Endothelial cell of umbilical vein (primary cell): ENCODE data around the gene OCIAD1. TPM values are rescaled to one million over a fixed set of nuclear protein-coding genes. Genes with fewer than 3 reads are reported as not detected.

ENCODE experiments used
- BruUV-seq: library from RNA; stranded (reverse); fragments of 400-500 nt; replicated peaks from 2 replicates; lab custom pipeline; 2021; lab: Mats Ljungman, UMichigan
- CTCF ChIA-PET: fragments of 300-600, 350-600 bp; sonication (Branson Sonifier 250); formaldehyde crosslinking; loops from one replicate; lab custom pipeline; 2021; ENCODE audit warnings: antibody characterized with exemption, inconsistent platforms; lab: Charles Lee
- POLR2A ChIA-PET: fragments of 300-600, 350-600 bp; sonication (Branson Sonifier 250); formaldehyde crosslinking; loops from one replicate; lab custom pipeline; 2021; ENCODE audit warnings: antibody characterized with exemption, inconsistent platforms; lab: Charles Lee
- DNase-seq: peaks from one replicate; pipeline ENCODE4 v3.0.0-alpha.2; 2011; ENCODE audit warnings: low read depth, low spot score
- FAIRE-seq: peaks from 2 replicates; lab custom pipeline; 2011; peaks lifted over from hg19 to GRCh38; lab: Jason Lieb, UNC
- H2AFZ ChIP-seq: 2 replicates; pipeline ENCODE4 v1.6.0; 2012; ENCODE audit warnings: low read depth, low read length, control low read depth, inconsistent platforms
- H3K27ac ChIP-seq: 2 replicates; pipeline ENCODE4 v1.5.1; 2011; ENCODE audit warnings: low read depth, mild to moderate bottlenecking, control low read depth, low read length, moderate library complexity; ENCODE audit not compliant: insufficient read depth
- H3K27me3 ChIP-seq, 2 experiments: 2 replicates each; pipeline versions ENCODE4 v1.6.0 to v1.6.1; 2011; ENCODE audit warnings: low read length in 2 of 2, mixed read lengths in 1 of 2; ENCODE audit not compliant: control insufficient read depth in 2 of 2, insufficient read depth in 2 of 2
- H3K36me3 ChIP-seq, 2 experiments: 2 replicates in 1 of 2; 3 replicates in 1 of 2; pipeline ENCODE4 v1.5.1; 2011; ENCODE audit warnings: low read length in 2 of 2, mild to moderate bottlenecking in 1 of 2, moderate library complexity in 1 of 2; ENCODE audit not compliant: control insufficient read depth in 2 of 2, insufficient read depth in 2 of 2; ENCODE audit errors: extremely low read depth in 1 of 2
- H3K4me1 ChIP-seq: 3 replicates; pipeline ENCODE4 v1.5.1; 2011; ENCODE audit warnings: mild to moderate bottlenecking, low read length; ENCODE audit not compliant: control insufficient read depth, insufficient read depth; ENCODE audit errors: extremely low read depth
- H3K4me2 ChIP-seq: 2 replicates; pipeline ENCODE4 v1.6.1; 2011; ENCODE audit warnings: low read length, control low read depth, mixed read lengths; ENCODE audit not compliant: insufficient read depth
- H3K4me3 ChIP-seq, 3 experiments: fragments of 200-600 bp in 1 of 3; sonication (generic), shearing (Covaris generic) in 1 of 3; replicated peaks in 1 of 3; 2 replicates each; pipeline ENCODE4 v1.5.1; 2011 to 2016; ENCODE audit warnings: control low read depth in 3 of 3, low read length in 3 of 3, mild to moderate bottlenecking in 2 of 3, inconsistent platforms in 1 of 3, low read depth in 1 of 3, moderate library complexity in 1 of 3; ENCODE audit not compliant: insufficient read depth in 1 of 3
- H3K79me2 ChIP-seq: 2 replicates; pipeline ENCODE4 v1.6.0; 2012; ENCODE audit warnings: low read length, inconsistent platforms; ENCODE audit not compliant: control insufficient read depth, insufficient read depth
- H3K9ac ChIP-seq: replicated peaks from 2 replicates; pipeline ENCODE3; 2011; ENCODE audit warnings: low read length, control low read depth; ENCODE audit not compliant: insufficient read depth; ENCODE audit errors: extremely low read depth
- H3K9me1 ChIP-seq: replicated peaks from 3 replicates; pipeline ENCODE4 v1.6.0; 2011; ENCODE audit warnings: mild to moderate bottlenecking, low read length; ENCODE audit not compliant: control insufficient read depth, insufficient read depth; ENCODE audit errors: extremely low read depth
- H3K9me3 ChIP-seq: replicated peaks from 2 replicates; pipeline ENCODE4 v1.5.1; 2012; ENCODE audit warnings: low read length, inconsistent platforms; ENCODE audit not compliant: control insufficient read depth, insufficient read depth
- H4K20me1 ChIP-seq: replicated peaks from 2 replicates; pipeline ENCODE3; 2011; ENCODE audit warnings: mild to moderate bottlenecking, low read length; ENCODE audit not compliant: control insufficient read depth, insufficient read depth; ENCODE audit errors: extremely low read depth
- CTCF ChIP-seq, 2 donors: IDR thresholded peaks; 1 replicate in 1 of 2; 2 replicates in 1 of 2; pipeline ENCODE4 v1.5.1; 2011; ENCODE audit warnings: low read length in 2 of 2, mild to moderate bottlenecking in 2 of 2, moderate library complexity in 2 of 2, control low read depth in 1 of 2, inconsistent platforms in 1 of 2, low read depth in 1 of 2; ENCODE audit not compliant: insufficient read depth in 1 of 2; ENCODE audit errors: extremely low read depth in 1 of 2
- EZH2 ChIP-seq: IDR thresholded peaks from 2 replicates; pipeline ENCODE4 v1.6.1; 2012; ENCODE audit warnings: borderline replicate concordance, low read depth, mild to moderate bottlenecking, moderate library complexity, low read length, inconsistent platforms; ENCODE audit not compliant: severe bottlenecking
- FOS ChIP-seq: IDR thresholded peaks from 2 replicates; pipeline ENCODE4 v1.6.1; 2011; ENCODE audit warnings: mild to moderate bottlenecking, low read length, moderate library complexity, borderline replicate concordance; ENCODE audit not compliant: insufficient read depth
- GATA2 ChIP-seq: IDR thresholded peaks from 2 replicates; pipeline ENCODE4 v1.7.0; 2011; ENCODE audit warnings: low read depth, mild to moderate bottlenecking, moderate library complexity, mixed read lengths, low read length; ENCODE audit not compliant: insufficient read length, insufficient read depth
- JUN ChIP-seq: IDR thresholded peaks from 2 replicates; pipeline ENCODE4 v1.6.1; 2011; ENCODE audit warnings: borderline replicate concordance, low read depth; ENCODE audit not compliant: insufficient read length, insufficient read depth
- MAX ChIP-seq: IDR thresholded peaks from 2 replicates; pipeline ENCODE4 v1.6.1; 2011; ENCODE audit not compliant: insufficient read depth, insufficient read length
- MYC ChIP-seq: IDR thresholded peaks from one replicate; pipeline ENCODE4 v1.6.1; 2011; ENCODE audit warnings: mild to moderate bottlenecking, low read depth, low read length
- POLR2A ChIP-seq: IDR thresholded peaks from 2 replicates; pipeline ENCODE4 v1.6.1; 2012; ENCODE audit warnings: low read depth, mild to moderate bottlenecking, control low read depth, low read length
- POLR2AphosphoS5 ChIP-seq: IDR thresholded peaks from 2 replicates; pipeline ENCODE4 v1.6.1; 2012; ENCODE audit warnings: low read depth, mild to moderate bottlenecking, control low read depth, low read length, moderate library complexity; ENCODE audit not compliant: insufficient read depth
- dilution Hi-C: fragments of 300-500 bp; cut with MboI; formaldehyde crosslinking; loops from one replicate; pipeline ENCODE4 v1.15.0; 2019; ENCODE audit warnings: low sequenced_read_pairs; ENCODE audit not compliant: extremely low pct_ligation_motif_present
- intact Hi-C: fragments of 100-400 bp; cut with micrococcal nuclease; formaldehyde crosslinking; loops from one replicate; pipeline ENCODE4 v1.10.0; 2022
- polyA plus RNA-seq, 4 experiments: library from polyadenylated mRNA; depleted of rRNA in 3 of 4; stranded (reverse) in 3 of 4; unstranded in 1 of 4; fragments of >200 nt; gene quantifications; 2 replicates each; pipeline versions ENCODE4 v1.2.1 to v1.2.3, GENCODE V29; 2011 to 2012; ENCODE audit warnings: missing spikeins in 1 of 4
- total RNA-seq: library from RNA; stranded (reverse); gene quantifications from 2 replicates; pipeline ENCODE4 v1.2.3, GENCODE V29; 2021

OCIAD1 gene
- total and polyA plus RNA-seq, 2 donors (not counting 3 experiments of a cell fraction or from before 2014, with no cell fraction given): 81.7 to 101 TPM

GRCh38 chr4:48908687-48909086 lies 77.8 kb downstream of the OCIAD1 start:
- ChIA-PET CTCF (no interaction called here), POLR2A (no interaction called here)
- Histone ChIP-seq H3K9ac (no peak overlapping the region), H3K36me3 (no peaks in the 10 kb centered on the region), H3K9me3 (no peaks in the 10 kb centered on the region), H3K9me1 (no peaks in the 10 kb centered on the region), H4K20me1 (no peaks in the 10 kb centered on the region), H2AFZ (no peak overlapping the region), H3K4me1 (peaks cover 40% of the 10 kb centered on the region), H3K4me2 (no peak overlapping the region), H3K79me2 (peaks cover 18% of the 10 kb centered on the region), H3K27me3 (no peaks in the 10 kb centered on the region), H3K4me3 (no peak overlapping the region), H3K27ac (no peak overlapping the region)
- TF ChIP-seq POLR2A (no peak), CTCF (IDR thresholded peaks at IDR 0.05; ENCODE audit: extremely low read depth in 1 of 2, insufficient read depth in 1 of 2, low read depth in 1 of 2, low read length in 2 of 2) (no peak), FOS (no peak), MYC (no peak), EZH2 (no peak)
- dilution Hi-C loops (no loop called here), intact Hi-C loops (loop anchor here (2.0 kb wide), 1 partner anchor 78 kb away; the partner anchor contains the start of gene OCIAD1)
- DNase-seq (no peak), FAIRE-seq (no peak)
- BruUV-seq: no TSS peak

DNA sequence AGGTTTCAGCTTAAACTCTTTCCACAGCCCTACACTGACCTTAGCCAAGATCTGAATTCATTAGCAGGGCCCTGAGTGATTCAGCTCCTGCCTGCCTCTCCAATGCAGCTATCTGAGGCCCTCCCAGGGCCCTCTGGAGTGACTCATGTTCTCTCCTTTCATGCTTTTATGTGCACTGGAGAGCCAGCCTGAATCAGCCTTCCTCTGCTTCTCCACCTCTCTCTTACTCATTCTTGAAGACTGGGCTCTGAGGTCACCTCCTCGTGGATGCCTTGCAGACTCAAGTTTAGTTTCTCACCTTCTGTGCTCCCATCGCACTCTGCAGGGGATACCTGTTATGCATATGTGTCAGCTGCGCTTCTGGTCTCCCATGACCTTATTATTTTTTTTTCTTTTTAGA lies 78.8 kb downstream of the OCIAD1 start:
- Histone ChIP-seq H3K36me3 (no peaks in the 10 kb centered on the region), H3K9ac (no peak overlapping the region), H3K4me1 (peaks cover 39% of the 10 kb centered on the region), H3K4me3 (no peak overlapping the region), H4K20me1 (no peaks in the 10 kb centered on the region), H3K9me3 (no peaks in the 10 kb centered on the region), H2AFZ (no peak overlapping the region), H3K9me1 (no peaks in the 10 kb centered on the region), H3K79me2 (peaks cover 14% of the 10 kb centered on the region), H3K4me2 (no peak overlapping the region), H3K27me3 (no peaks in the 10 kb centered on the region), H3K27ac (peak overlapping the region; percentile 1)
- TF ChIP-seq GATA2 (no peak), MYC (no peak), POLR2A (no peak), POLR2AphosphoS5 (peak; percentile 69), EZH2 (no peak), FOS (peak; percentile 100), CTCF (IDR thresholded peaks at IDR 0.05; ENCODE audit: extremely low read depth in 1 of 2, insufficient read depth in 1 of 2, low read depth in 1 of 2, low read length in 2 of 2) (no peak), MAX (no peak), JUN (peak; percentile 87)
- CTCF ChIA-PET: interaction anchor here (1.0 to 2.9 kb wide), 5 partner anchors 8 to 331 kb away, joined by 3 to 8 read pairs (median 3); no protein-coding TSS in a partner anchor
- POLR2A ChIA-PET: no interaction called here
- dilution Hi-C loops (no loop called here), intact Hi-C loops (loop anchor here (2.0 kb wide), 1 partner anchor 79 kb away; the partner anchor contains the start of gene OCIAD1)
- BruUV-seq: no TSS peak
- DNase-seq (peak; percentile 93), FAIRE-seq (peak; percentile 95)
